Spleen (tissue), 11 donors: Measurements from ENCODE around the gene NME8. TPM values are rescaled to one million over a fixed set of nuclear protein-coding genes. Genes with fewer than 3 reads are reported as not detected.
A peak's percentile ranks its signal among the peaks of the same experiment; 100 is the strongest.

Source experiments
- DNase-seq: peaks from one replicate; pipeline ENCODE4 v3.0.0-alpha.2; 2020
- H3K27ac ChIP-seq, 8 donors: fragments of 200-600 bp; sonication (generic) in 7 of 8; 1 replicate in 4 of 8; 2 replicates in 4 of 8; pipeline versions ENCODE4 v1.5.0 to v1.8.0; 2016 to 2021; ENCODE audit warnings: inconsistent platforms in 4 of 8, mild to moderate bottlenecking in 4 of 8, moderate library complexity in 1 of 8
- H3K27me3 ChIP-seq, 7 donors: fragments of 200-600 bp; sonication (generic) in 6 of 7; replicated peaks in 1 of 7; 1 replicate in 4 of 7; 2 replicates in 3 of 7; pipeline versions ENCODE4 v1.5.0 to v1.8.0; 2016 to 2021; ENCODE audit warnings: inconsistent platforms in 3 of 7, mild to moderate bottlenecking in 1 of 7
- H3K36me3 ChIP-seq, 6 donors: fragments of 200-600 bp; sonication (generic) in 5 of 6; 1 replicate in 4 of 6; 2 replicates in 2 of 6; pipeline versions ENCODE4 v1.5.0 to v1.8.0; 2016 to 2021; ENCODE audit warnings: inconsistent platforms in 2 of 6
- H3K4me1 ChIP-seq, 6 donors: fragments of 200-600 bp; sonication (generic) in 5 of 6; 1 replicate in 3 of 6; 2 replicates in 3 of 6; pipeline versions ENCODE4 v1.5.0 to v1.8.0; 2016 to 2021; ENCODE audit warnings: inconsistent platforms in 3 of 6
- H3K4me3 ChIP-seq, 8 donors: fragments of 200-600 bp; sonication (generic) in 7 of 8; 1 replicate in 4 of 8; 2 replicates in 4 of 8; pipeline versions ENCODE4 v1.5.0 to v1.8.0; 2016 to 2021; ENCODE audit warnings: inconsistent platforms in 4 of 8, mild to moderate bottlenecking in 4 of 8, moderate library complexity in 2 of 8
- H3K9me3 ChIP-seq, 8 donors: fragments of 200-600 bp; sonication (generic) in 7 of 8; 1 replicate in 4 of 8; 2 replicates in 4 of 8; pipeline versions ENCODE4 v1.5.0 to v1.8.0; 2016 to 2021; ENCODE audit warnings: inconsistent platforms in 4 of 8
- CTCF ChIP-seq, 11 experiments: fragments of 200-600 bp in 7 of 11; fragments of 450-650 bp in 4 of 11; sonication (generic) in 4 of 11; IDR thresholded peaks in 8 of 11; conservative IDR thresholded peaks in 3 of 11; 1 replicate in 7 of 11; 2 replicates in 4 of 11; pipeline versions ENCODE4 v1.4.0 to v1.8.0; 2016 to 2021; ENCODE audit warnings: antibody characterized with exemption in 11 of 11, inconsistent platforms in 4 of 11, mild to moderate bottlenecking in 1 of 11
- POLR2A ChIP-seq, 3 donors: fragments of 450-650 bp; IDR thresholded peaks; one replicate each; pipeline ENCODE4 v1.5.1; 2017; ENCODE audit warnings: antibody characterized with exemption in 3 of 3, mild to moderate bottlenecking in 1 of 3
- POLR2AphosphoS5 ChIP-seq, 3 donors: sonication (generic); formaldehyde crosslinking; IDR thresholded peaks; one replicate each; pipeline ENCODE4 v1.5.1; 2017; ENCODE audit warnings: antibody characterized with exemption in 3 of 3
- WGBS, 5 donors: extraction: QIAGEN DNeasy Blood & Tissue Kit in 3 of 5; methylation state at CpG; one replicate each; pipeline versions ENCODE4 v1.1.5 to v1.1.7; 2013 to 2018; 5-methylcytosine and 5-hydroxymethylcytosine counted together
- intact Hi-C: fragments of 100-400 bp; cut with DNase I; formaldehyde crosslinking; loops from one replicate; pipeline ENCODE4 v1.15.0; 2023; ENCODE audit warnings: low total_unique reads
- polyA plus RNA-seq, 3 donors: library from polyadenylated mRNA; stranded (reverse); fragments of 200-250 nt; gene quantifications; one replicate each; pipeline ENCODE4 v1.2.1, GENCODE V29; 2013
- total RNA-seq, 7 donors: library from RNA; depleted of rRNA in 3 of 7; stranded (reverse); fragments of >200 nt in 3 of 7; fragmentation: NEBNext Ultra II Directional in 4 of 7; extraction: Animal tissue kit (Norgen Biotek cat#: 25700) in 4 of 7; gene quantifications; one replicate each; pipeline versions ENCODE4 v1.1.0 to v1.2.1, GENCODE V29; 2016 to 2021
- donor health status: healthy with polysubstance abuse.
- donor health status: DM: no; HTN: no; CAD: no; lungs with moderate emphysema.
- donor health status: DM: no; HTN: no; CAD: no.
- donor health status: Bipolar disorder and iron deficiency.
- donor health status: healthy.
- donor health status: DM: no; HTN: no; CAD: no.
- donor health status: DM: yes; HTN: yes; CAD: no.

NME8 gene
- total and polyA plus RNA-seq, 10 donors: 0.59 to 4.6 (median 2.6) TPM

GRCh38 chr7:37920849-37921805 lies 72.7 kb downstream of the NME8 start:
- WGBS, 5 donors: 0 to 2% (median 1%) methylated on average over 27 to 63 of the region's 63 CpGs
- Histone ChIP-seq H3K9me3 (peaks cover 7 to 22% (median 13%) of the 10 kb centered on the region in 8 donors), H3K27me3 (peaks cover 0 to 71% (median 20%) of the 10 kb centered on the region in 7 donors), H3K27ac (peak overlapping the region; percentile 63 to 86 (median 82)), H3K36me3 (no peaks in the 10 kb centered on the region), H3K4me1 (peaks cover 9 to 37% (median 34%) of the 10 kb centered on the region in 6 donors), H3K4me3 (peak overlapping the region; percentile 47 to 85 (median 58))
- TF ChIP-seq CTCF (IDR thresholded peaks at IDR 0.05 in 8 of 11, conservative IDR thresholded peaks at IDR 0.05 in 3 of 11) (peak in 1 of 11 experiments; percentile 10), POLR2AphosphoS5 (IDR thresholded peaks at IDR 0.05) (peak in 1 of 3 donors; percentile 12), POLR2A (IDR thresholded peaks at IDR 0.05) (no peak)
- DNase-seq: peak; percentile 77
- intact Hi-C loops: no loop called here

- WGBS, 5 donors: 57 to 65% (median 61%) methylated on average over 4 of the region's 4 CpGs
- no peak for DNase-seq
- TF ChIP-seq CTCF (IDR thresholded peaks at IDR 0.05 in 8 of 11, conservative IDR thresholded peaks at IDR 0.05 in 3 of 11): no peak
- TF ChIP-seq POLR2AphosphoS5 (IDR thresholded peaks at IDR 0.05): no peak
- TF ChIP-seq POLR2A (IDR thresholded peaks at IDR 0.05): no peak
- Histone ChIP-seq H3K27me3 (peaks cover 0 to 64% (median 12%) of the 10 kb centered on the region in 7 donors), H3K9me3 (peaks cover 7 to 28% (median 15%) of the 10 kb centered on the region in 8 donors), H3K27ac (peak overlapping the region in 3 of 8 donors; percentile 81 to 86 (median 82)), H3K36me3 (no peaks in the 10 kb centered on the region), H3K4me1 (peaks cover 1 to 29% (median 27%) of the 10 kb centered on the region in 6 donors), H3K4me3 (peak overlapping the region in 6 of 8 donors; percentile 47 to 85 (median 59))
- intact Hi-C loops: no loop called here
These were observed 73.5 kb downstream of the NME8 start for GRCh38 chr7:37921876-37922275.

- 73 to 89% (median 77%) methylated on average over 1 of the region's 1 CpG for WGBS, 5 donors
- TF ChIP-seq POLR2A (IDR thresholded peaks at IDR 0.05) (no peak), CTCF (IDR thresholded peaks at IDR 0.05 in 8 of 11, conservative IDR thresholded peaks at IDR 0.05 in 3 of 11) (no peak), POLR2AphosphoS5 (IDR thresholded peaks at IDR 0.05) (no peak)
- no peaks in the 10 kb centered on the region for H3K36me3 ChIP-seq
- H3K27ac ChIP-seq: no peak overlapping the region
- peaks cover 7 to 28% (median 15%) of the 10 kb centered on the region in 8 donors for H3K9me3 ChIP-seq
- peaks cover 0 to 21% (median 19%) of the 10 kb centered on the region in 6 donors for H3K4me1 ChIP-seq
- H3K27me3 ChIP-seq: peaks cover 0 to 45% (median 9%) of the 10 kb centered on the region in 7 donors
- intact Hi-C loops: no loop called here
- no peak overlapping the region for H3K4me3 ChIP-seq
- no peak for DNase-seq
These were observed 75.6 kb downstream of the NME8 start for GRCh38 chr7:37923996-37924395.
